Activated CD4-positive, alpha-beta T cell treated with anti-CD3 and anti-CD28 coated beads, Interleukin-2, Interleukin-4, amounts not matched to agents 100 ng/mL and 50 ng/mL, durations not matched to agents 16 hours and 8 hours (primary cell): ENCODE data around the gene ZBTB22.
A peak's percentile ranks its signal among the peaks of the same experiment; 100 is the strongest.
"Not testable (repeated sequence)": the region's sequence is repeated elsewhere in the genome, so short reads cannot be mapped to it uniquely, and the experiment has no call there.

Experiments
- DNase-seq: peaks from one replicate; pipeline ENCODE4 v3.0.0-alpha.2; 2020; ENCODE audit warnings: low spot score

ZBTB22 gene

GRCh38 chr6:33317669-33318425 lies at the start of gene ZBTB22:
Gene ZBTB22 (minus strand): TSS chr6:33317744. CDS start chr6:33316916, 828 bp downstream.
- peak; percentile 96 for DNase-seq

- no peak for DNase-seq
Observed at GRCh38 chr6:33367009-33367714, 49.6 kb upstream of the ZBTB22 start.

GRCh38 chr6:33365206-33365971 lies 47.8 kb upstream of the ZBTB22 start:
- not testable (repeated sequence) for DNase-seq

- DNase-seq = not testable (repeated sequence)
Observed at GRCh38 chr6:33364475-33365205, 47.1 kb upstream of the ZBTB22 start.

GRCh38 chr6:33363486-33363885 lies 45.9 kb upstream of the ZBTB22 start:
- DNase-seq = not testable (repeated sequence)

- no peak for DNase-seq
Observed at GRCh38 chr6:33359331-33359730, 41.8 kb upstream of the ZBTB22 start.

- DNase-seq = not testable (repeated sequence)
Observed at GRCh38 chr6:33357160-33357871, 39.8 kb upstream of the ZBTB22 start.

- no peak for DNase-seq
Observed at GRCh38 chr6:33356295-33356694, 38.8 kb upstream of the ZBTB22 start.

GRCh38 chr6:33355860-33356259 lies 38.3 kb upstream of the ZBTB22 start:
- DNase-seq = not testable (repeated sequence)

- no peak for DNase-seq
Observed at GRCh38 chr6:33347816-33348215, 30.3 kb upstream of the ZBTB22 start.

- not testable (repeated sequence) for DNase-seq
Observed at GRCh38 chr6:33346972-33347371, 29.4 kb upstream of the ZBTB22 start.

GRCh38 chr6:33344701-33345697 lies 27.5 kb upstream of the ZBTB22 start:
- DNase-seq = peak; percentile 83

- peak; percentile 48 for DNase-seq
Observed at GRCh38 chr6:33343953-33344611, 26.5 kb upstream of the ZBTB22 start.

- not testable (repeated sequence) for DNase-seq
Observed at GRCh38 chr6:33343606-33343952, 26.0 kb upstream of the ZBTB22 start.

GRCh38 chr6:33339193-33339592 lies 21.6 kb upstream of the ZBTB22 start:
- no peak for DNase-seq

- no peak for DNase-seq
Observed at GRCh38 chr6:33336495-33336894, 19.0 kb upstream of the ZBTB22 start.

GRCh38 chr6:33335916-33336315 lies 18.4 kb upstream of the ZBTB22 start:
- no peak for DNase-seq

GRCh38 chr6:33333666-33334065 lies 16.1 kb upstream of the ZBTB22 start:
- no peak for DNase-seq

GRCh38 chr6:33330736-33331135 lies 13.2 kb upstream of the ZBTB22 start:
- no peak for DNase-seq

- DNase-seq = no peak
Observed at GRCh38 chr6:33329058-33329457, 11.5 kb upstream of the ZBTB22 start.
